Rectal smooth muscle tissue (tissue), 1 donor: ENCODE data around the gene NAB2.
"Not testable (repeated sequence)": the region's sequence is repeated elsewhere in the genome, so short reads cannot be mapped to it uniquely, and the experiment has no call there.

Experiments used
- H3K27ac ChIP-seq: one replicate; pipeline ENCODE4 v1.7.0; 2013; ENCODE audit warnings: low read depth, low read length, inconsistent platforms
- H3K27me3 ChIP-seq: one replicate; pipeline ENCODE4 v1.7.0; 2013; ENCODE audit warnings: low read length; ENCODE audit not compliant: control insufficient read depth, insufficient read depth
- H3K36me3 ChIP-seq: one replicate; pipeline ENCODE4 v1.7.0; 2013; ENCODE audit warnings: low read length; ENCODE audit not compliant: control insufficient read depth, insufficient read depth
- H3K4me1 ChIP-seq: one replicate; pipeline ENCODE4 v1.7.0; 2013; ENCODE audit warnings: low read length; ENCODE audit not compliant: control insufficient read depth, insufficient read depth
- H3K4me3 ChIP-seq: one replicate; pipeline ENCODE4 v1.7.0; 2013; ENCODE audit warnings: low read length
- H3K9ac ChIP-seq: one replicate; pipeline ENCODE4 v1.7.0; 2013; ENCODE audit warnings: low read length

The NAB2 gene

GRCh38 chr12:57049890-57050289 lies 39.0 kb upstream of the NAB2 start, which contains the start of gene MYO1A:
Gene MYO1A (minus strand): TSS chr12:57050129. CDS start chr12:57048323, 1,806 bp downstream.
- H3K9ac ChIP-seq = no peak within 1 kb of the TSS
- H3K4me3 ChIP-seq = peak within 1 kb of the TSS; percentile 56
- H3K27me3 ChIP-seq = no peaks in the 10 kb centered on the region
- H3K27ac ChIP-seq = no peak within 1 kb of the TSS
- no peaks in the 10 kb centered on the region for H3K36me3 ChIP-seq
- H3K4me1 ChIP-seq = no peaks in the 10 kb centered on the region

- H3K9ac ChIP-seq = no peak overlapping the region
- H3K4me3 ChIP-seq = no peak overlapping the region
- no peak overlapping the region for H3K27ac ChIP-seq
These were observed 37.9 kb upstream of the NAB2 start for GRCh38 chr12:57051011-57051410.

GRCh38 chr12:57053146-57053545 lies 35.8 kb upstream of the NAB2 start:
- not testable (repeated sequence) for H3K36me3 ChIP-seq, H3K4me1 ChIP-seq, H3K27me3 ChIP-seq, H3K9ac ChIP-seq, H3K27ac ChIP-seq, H3K4me3 ChIP-seq

More at GRCh38 chr12:57051011-57051410, 37.9 kb upstream of the NAB2 start:
- H3K4me1 ChIP-seq = peaks cover 6% of the 10 kb centered on the region
- H3K36me3 ChIP-seq = no peaks in the 10 kb centered on the region
- H3K27me3 ChIP-seq = no peaks in the 10 kb centered on the region

- H3K4me3 ChIP-seq, H3K9ac ChIP-seq, H3K4me1 ChIP-seq, H3K27me3 ChIP-seq, H3K36me3 ChIP-seq, H3K27ac ChIP-seq: not testable (repeated sequence)
These were observed 35.0 kb upstream of the NAB2 start for GRCh38 chr12:57053901-57054300.

GRCh38 chr12:57055824-57056223 lies 33.1 kb upstream of the NAB2 start:
- Histone ChIP-seq H3K4me3 (no peak overlapping the region), H3K27ac (peak overlapping the region; percentile 34), H3K4me1 (peaks cover 6% of the 10 kb centered on the region), H3K9ac (no peak overlapping the region), H3K27me3 (no peaks in the 10 kb centered on the region), H3K36me3 (peaks cover 4% of the 10 kb centered on the region)

- no peak overlapping the region for H3K4me3 ChIP-seq
- peaks cover 4% of the 10 kb centered on the region for H3K36me3 ChIP-seq
- peaks cover 6% of the 10 kb centered on the region for H3K4me1 ChIP-seq
- peak overlapping the region; percentile 85 for H3K27ac ChIP-seq
- H3K9ac ChIP-seq = no peak overlapping the region
- H3K27me3 ChIP-seq = no peaks in the 10 kb centered on the region
These were observed 31.7 kb upstream of the NAB2 start for GRCh38 chr12:57057067-57057751.

- Histone ChIP-seq H3K27ac (no peak overlapping the region), H3K27me3 (no peaks in the 10 kb centered on the region), H3K4me1 (peaks cover 6% of the 10 kb centered on the region), H3K4me3 (no peak overlapping the region), H3K9ac (no peak overlapping the region), H3K36me3 (peaks cover 4% of the 10 kb centered on the region)
These were observed 30.5 kb upstream of the NAB2 start for GRCh38 chr12:57058454-57058853.

GRCh38 chr12:57063991-57064685 lies 24.8 kb upstream of the NAB2 start:
- Histone ChIP-seq H3K4me1 (no peaks in the 10 kb centered on the region), H3K9ac (no peak overlapping the region), H3K36me3 (peaks cover 6% of the 10 kb centered on the region), H3K27me3 (no peaks in the 10 kb centered on the region), H3K27ac (no peak overlapping the region), H3K4me3 (no peak overlapping the region)

GRCh38 chr12:57066245-57066644 lies 22.7 kb upstream of the NAB2 start:
- peaks cover 6% of the 10 kb centered on the region for H3K36me3 ChIP-seq
- no peak overlapping the region for H3K9ac ChIP-seq
- H3K4me1 ChIP-seq = peaks cover 3% of the 10 kb centered on the region
- no peak overlapping the region for H3K4me3 ChIP-seq
- no peak overlapping the region for H3K27ac ChIP-seq
- H3K27me3 ChIP-seq = no peaks in the 10 kb centered on the region

GRCh38 chr12:57069523-57069922 lies 19.4 kb upstream of the NAB2 start:
- H3K36me3 ChIP-seq = peaks cover 8% of the 10 kb centered on the region
- H3K27ac ChIP-seq = peak overlapping the region; percentile 73

GRCh38 chr12:57072661-57073060 lies 16.3 kb upstream of the NAB2 start:
- H3K36me3 ChIP-seq = peaks cover 8% of the 10 kb centered on the region
- H3K4me3 ChIP-seq = no peak overlapping the region
- no peak overlapping the region for H3K9ac ChIP-seq
- H3K27me3 ChIP-seq = no peaks in the 10 kb centered on the region
- peaks cover 11% of the 10 kb centered on the region for H3K4me1 ChIP-seq
- peak overlapping the region; percentile 67 for H3K27ac ChIP-seq

More at GRCh38 chr12:57069523-57069922, 19.4 kb upstream of the NAB2 start:
- peaks cover 11% of the 10 kb centered on the region for H3K4me1 ChIP-seq
- no peak overlapping the region for H3K9ac ChIP-seq
- no peaks in the 10 kb centered on the region for H3K27me3 ChIP-seq
- no peak overlapping the region for H3K4me3 ChIP-seq

- not testable (repeated sequence) for H3K27me3 ChIP-seq, H3K36me3 ChIP-seq, H3K9ac ChIP-seq, H3K4me3 ChIP-seq
- Histone ChIP-seq H3K27ac (peak overlapping the region; percentile 58), H3K4me1 (peaks cover 14% of the 10 kb centered on the region)
These were observed 15.1 kb upstream of the NAB2 start for GRCh38 chr12:57073566-57074450.
